Measurements from ENCODE around the gene STYK1.
"Not testable (repeated sequence)": the region's sequence is repeated elsewhere in the genome, so short reads cannot be mapped to it uniquely, and the experiment has no call there.

STYK1 gene

GRCh38 chr12:10646576-10646975 is 27.3 kb downstream of the STYK1 start:
- not testable (repeated sequence) for H3K18ac ChIP-seq (ENCODE audit: low read depth in 1 of 2, low read length in 2 of 2); H3K27ac ChIP-seq (ENCODE audit: low read length, poor library complexity, severe bottlenecking); H3K4me2 ChIP-seq (ENCODE audit: low read length, poor library complexity, severe bottlenecking); H4K91ac ChIP-seq (ENCODE audit: low read length); H3K23ac ChIP-seq (ENCODE audit: low read length in 2 of 2); H3K36me3 ChIP-seq (ENCODE audit: control insufficient read depth in 1 of 2, insufficient read depth in 2 of 2, low read depth in 1 of 2, low read length in 2 of 2); H4K8ac ChIP-seq (ENCODE audit: low read length); H3K9ac ChIP-seq (ENCODE audit: low read length); H2AFZ ChIP-seq (ENCODE audit: low read depth, low read length); H3K4me3 ChIP-seq (ENCODE audit: insufficient read depth in 1 of 2, low read depth in 1 of 2, low read length in 2 of 2); H2BK15ac ChIP-seq (ENCODE audit: low read depth, poor library complexity, severe bottlenecking); H3K79me1 ChIP-seq (replicated peaks; ENCODE audit: low read length, poor library complexity, severe bottlenecking); DNase-seq; H2AK5ac ChIP-seq (ENCODE audit: low read length, severe bottlenecking); H3K27me3 ChIP-seq (ENCODE audit: control insufficient read depth in 1 of 2, insufficient read depth in 1 of 2, low read length in 2 of 2); H2BK120ac ChIP-seq (ENCODE audit: low read depth, low read length); H3K14ac ChIP-seq (ENCODE audit: low read length in 2 of 2); H2BK5ac ChIP-seq (ENCODE audit: low read depth, low read length, poor library complexity, severe bottlenecking); H2BK12ac ChIP-seq (ENCODE audit: low read length in 2 of 2); H3K4me1 ChIP-seq (ENCODE audit: control insufficient read depth, insufficient read depth, low read depth, low read length); H3K4ac ChIP-seq (ENCODE audit: low read depth in 1 of 2, low read length in 2 of 2)
- H3K9me3 ChIP-seq (ENCODE audit: control insufficient read depth, low read length) = peaks cover 38% of the 10 kb centered on the region

GRCh38 chr12:10645910-10646309 is 27.9 kb downstream of the STYK1 start:
- H3K4me3 ChIP-seq (ENCODE audit: insufficient read depth in 1 of 2, low read depth in 1 of 2, low read length in 2 of 2) = no peak overlapping the region
- H3K23ac ChIP-seq (ENCODE audit: low read length in 2 of 2) = no peak overlapping the region
- H3K9ac ChIP-seq (ENCODE audit: low read length) = no peak overlapping the region
- no peak for DNase-seq
- no peak overlapping the region for H2BK15ac ChIP-seq (ENCODE audit: low read depth, poor library complexity, severe bottlenecking)
- no peak overlapping the region for H2BK120ac ChIP-seq (ENCODE audit: low read depth, low read length)
- no peak overlapping the region for H3K27ac ChIP-seq (ENCODE audit: low read length, poor library complexity, severe bottlenecking)
- H3K4ac ChIP-seq (ENCODE audit: low read depth in 1 of 2, low read length in 2 of 2) = no peak overlapping the region
- H3K18ac ChIP-seq (ENCODE audit: low read depth in 1 of 2, low read length in 2 of 2) = no peak overlapping the region
- no peak overlapping the region for H3K14ac ChIP-seq (ENCODE audit: low read length in 2 of 2)
- H3K27me3 ChIP-seq (ENCODE audit: control insufficient read depth in 1 of 2, insufficient read depth in 1 of 2, low read length in 2 of 2) = no peaks in the 10 kb centered on the region
- no peak overlapping the region for H2BK12ac ChIP-seq (ENCODE audit: low read length in 2 of 2)
- H2AK5ac ChIP-seq (ENCODE audit: low read length, severe bottlenecking) = no peak overlapping the region
- no peak overlapping the region for H2BK5ac ChIP-seq (ENCODE audit: low read depth, low read length, poor library complexity, severe bottlenecking)
- H3K4me2 ChIP-seq (ENCODE audit: low read length, poor library complexity, severe bottlenecking) = no peak overlapping the region
- H3K4me1 ChIP-seq (ENCODE audit: control insufficient read depth, insufficient read depth, low read depth, low read length) = peaks cover 2% of the 10 kb centered on the region
- peaks cover 38% of the 10 kb centered on the region for H3K9me3 ChIP-seq (ENCODE audit: control insufficient read depth, low read length)
- H2AFZ ChIP-seq (ENCODE audit: low read depth, low read length) = no peak overlapping the region
- H4K8ac ChIP-seq (ENCODE audit: low read length) = no peak overlapping the region
- H3K36me3 ChIP-seq (ENCODE audit: control insufficient read depth in 1 of 2, insufficient read depth in 2 of 2, low read depth in 1 of 2, low read length in 2 of 2) = no peaks in the 10 kb centered on the region
- WGBS = 79% methylated on average over 3 of the region's 4 CpGs
- no peak overlapping the region for H4K91ac ChIP-seq (ENCODE audit: low read length)
- H3K79me1 ChIP-seq (replicated peaks; ENCODE audit: low read length, poor library complexity, severe bottlenecking) = no peaks in the 10 kb centered on the region

GRCh38 chr12:10641735-10642500 is 31.9 kb downstream of the STYK1 start:
- H3K18ac ChIP-seq (ENCODE audit: low read depth in 1 of 2, low read length in 2 of 2) = no peak overlapping the region
- no peaks in the 10 kb centered on the region for H3K27me3 ChIP-seq (ENCODE audit: control insufficient read depth in 1 of 2, insufficient read depth in 1 of 2, low read length in 2 of 2)
- H2BK5ac ChIP-seq (ENCODE audit: low read depth, low read length, poor library complexity, severe bottlenecking) = no peak overlapping the region
- H3K4me1 ChIP-seq (ENCODE audit: control insufficient read depth, insufficient read depth, low read depth, low read length) = peaks cover 2% of the 10 kb centered on the region
- WGBS = 51% methylated on average over 4 of the region's 6 CpGs
- H2AK5ac ChIP-seq (ENCODE audit: low read length, severe bottlenecking) = no peak overlapping the region
- H4K8ac ChIP-seq (ENCODE audit: low read length) = no peak overlapping the region
- no peak overlapping the region for H2AFZ ChIP-seq (ENCODE audit: low read depth, low read length)
- peak overlapping the region; percentile 37 for H3K9ac ChIP-seq (ENCODE audit: low read length)
- H3K4me2 ChIP-seq (ENCODE audit: low read length, poor library complexity, severe bottlenecking) = no peak overlapping the region
- peaks cover 28% of the 10 kb centered on the region for H3K9me3 ChIP-seq (ENCODE audit: control insufficient read depth, low read length)
- no peak overlapping the region for H3K4me3 ChIP-seq (ENCODE audit: insufficient read depth in 1 of 2, low read depth in 1 of 2, low read length in 2 of 2)
- peak overlapping the region; percentile 49 for H3K27ac ChIP-seq (ENCODE audit: low read length, poor library complexity, severe bottlenecking)
- H2BK12ac ChIP-seq (ENCODE audit: low read length in 2 of 2) = no peak overlapping the region
- no peak overlapping the region for H3K4ac ChIP-seq (ENCODE audit: low read depth in 1 of 2, low read length in 2 of 2)
- no peak overlapping the region for H2BK15ac ChIP-seq (ENCODE audit: low read depth, poor library complexity, severe bottlenecking)
- H3K36me3 ChIP-seq (ENCODE audit: control insufficient read depth in 1 of 2, insufficient read depth in 2 of 2, low read depth in 1 of 2, low read length in 2 of 2) = no peaks in the 10 kb centered on the region
- no peaks in the 10 kb centered on the region for H3K79me1 ChIP-seq (replicated peaks; ENCODE audit: low read length, poor library complexity, severe bottlenecking)
- no peak overlapping the region for H4K91ac ChIP-seq (ENCODE audit: low read length)
- DNase-seq = peak; percentile 38
- H3K23ac ChIP-seq (ENCODE audit: low read length in 2 of 2) = no peak overlapping the region
- no peak overlapping the region for H3K14ac ChIP-seq (ENCODE audit: low read length in 2 of 2)
- no peak overlapping the region for H2BK120ac ChIP-seq (ENCODE audit: low read depth, low read length)

- Histone ChIP-seq H3K18ac (ENCODE audit: low read depth in 1 of 2, low read length in 2 of 2) (no peak overlapping the region), H3K36me3 (ENCODE audit: control insufficient read depth in 1 of 2, insufficient read depth in 2 of 2, low read depth in 1 of 2, low read length in 2 of 2) (no peaks in the 10 kb centered on the region), H2BK5ac (ENCODE audit: low read depth, low read length, poor library complexity, severe bottlenecking) (no peak overlapping the region), H3K4me2 (ENCODE audit: low read length, poor library complexity, severe bottlenecking) (no peak overlapping the region), H3K4me3 (ENCODE audit: insufficient read depth in 1 of 2, low read depth in 1 of 2, low read length in 2 of 2) (no peak overlapping the region), H3K27ac (ENCODE audit: low read length, poor library complexity, severe bottlenecking) (no peak overlapping the region), H2AFZ (ENCODE audit: low read depth, low read length) (no peak overlapping the region), H3K9me3 (ENCODE audit: control insufficient read depth, low read length) (no peaks in the 10 kb centered on the region), H2BK120ac (ENCODE audit: low read depth, low read length) (no peak overlapping the region), H2BK15ac (ENCODE audit: low read depth, poor library complexity, severe bottlenecking) (no peak overlapping the region), H2AK5ac (ENCODE audit: low read length, severe bottlenecking) (no peak overlapping the region), H3K14ac (ENCODE audit: low read length in 2 of 2) (no peak overlapping the region), H3K4ac (ENCODE audit: low read depth in 1 of 2, low read length in 2 of 2) (no peak overlapping the region), H4K8ac (ENCODE audit: low read length) (no peak overlapping the region), H3K4me1 (ENCODE audit: control insufficient read depth, insufficient read depth, low read depth, low read length) (peaks cover 3% of the 10 kb centered on the region), H3K9ac (ENCODE audit: low read length) (no peak overlapping the region), H2BK12ac (ENCODE audit: low read length in 2 of 2) (no peak overlapping the region), H3K27me3 (ENCODE audit: control insufficient read depth in 1 of 2, insufficient read depth in 1 of 2, low read length in 2 of 2) (no peaks in the 10 kb centered on the region), H4K91ac (ENCODE audit: low read length) (no peak overlapping the region), H3K79me1 (replicated peaks; ENCODE audit: low read length, poor library complexity, severe bottlenecking) (no peaks in the 10 kb centered on the region), H3K23ac (ENCODE audit: low read length in 2 of 2) (no peak overlapping the region)
- no peak for DNase-seq
- no CpG with 5 or more reads among the region's 1 CpG for WGBS
Observed at GRCh38 chr12:10638728-10639127, 35.1 kb downstream of the STYK1 start.

Data from mesenchymal stem cell (in vitro differentiated cells and primary cell).